MM.1S (cell line): ENCODE measurements around the gene RAPGEF3.

Experiments
- DNase-seq: peaks from one replicate; pipeline ENCODE4 v3.0.0-alpha.2; 2015
- H2AFZ ChIP-seq: fragments of 300-600 bp; sonication (generic); 2 replicates; pipeline ENCODE4 v1.6.0; 2016; ENCODE audit warnings: antibody characterized with exemption, low read length
- H3F3A ChIP-seq: fragments of 300-600 bp; sonication (generic); 2 replicates; pipeline ENCODE4 v1.6.1; 2016; ENCODE audit warnings: mild to moderate bottlenecking, antibody characterized with exemption, low read length, moderate library complexity, mixed read lengths; ENCODE audit not compliant: insufficient read depth
- H3K27ac ChIP-seq: fragments of 300-600 bp; sonication (generic); 2 replicates; pipeline ENCODE4 v1.5.1; 2016; ENCODE audit warnings: mild to moderate bottlenecking, low read length
- H3K27me3 ChIP-seq: fragments of 300-600 bp; sonication (generic); replicated peaks from 2 replicates; pipeline ENCODE4 v1.6.0; 2016; ENCODE audit warnings: low read length; ENCODE audit not compliant: insufficient read depth
- H3K36me3 ChIP-seq: fragments of 300-600 bp; sonication (generic); replicated peaks from 2 replicates; pipeline ENCODE4 v1.6.1; 2016; ENCODE audit warnings: mild to moderate bottlenecking, low read length, mixed read lengths; ENCODE audit not compliant: insufficient read depth
- H3K4me1 ChIP-seq: fragments of 300-600 bp; sonication (generic); 2 replicates; pipeline ENCODE4 v1.6.1; 2016; ENCODE audit warnings: low read length, mixed read lengths
- H3K4me2 ChIP-seq: fragments of 300-600 bp; sonication (generic); 2 replicates; pipeline ENCODE4 v1.6.0; 2016; ENCODE audit warnings: low read depth, low read length
- H3K4me3 ChIP-seq: fragments of 300-600 bp; sonication (generic); 2 replicates; pipeline ENCODE4 v1.5.1; 2016; ENCODE audit warnings: low read length, mixed read lengths
- H3K79me2 ChIP-seq: fragments of 300-600 bp; sonication (generic); 2 replicates; pipeline ENCODE4 v1.6.1; 2016; ENCODE audit warnings: mixed run types, low read length, mixed read lengths
- H3K9ac ChIP-seq: fragments of 300-600 bp; sonication (generic); 2 replicates; pipeline ENCODE4 v1.6.1; 2016; ENCODE audit warnings: low read length, mixed read lengths
- H3K9me2 ChIP-seq: fragments of 300-600 bp; sonication (generic); replicated peaks from 2 replicates; pipeline ENCODE4 v1.6.1; 2016; ENCODE audit warnings: mild to moderate bottlenecking, low read length, mixed read lengths; ENCODE audit not compliant: insufficient read depth
- H3K9me3 ChIP-seq: fragments of 300-600 bp; sonication (generic); replicated peaks from 2 replicates; pipeline ENCODE4 v1.6.1; 2016; ENCODE audit warnings: mild to moderate bottlenecking, low read length, mixed read lengths; ENCODE audit not compliant: insufficient read depth
- H4K20me1 ChIP-seq: fragments of 300-600 bp; sonication (generic); 2 replicates; pipeline ENCODE4 v1.6.1; 2016; ENCODE audit warnings: mild to moderate bottlenecking, low read length, moderate library complexity, mixed read lengths; ENCODE audit not compliant: insufficient read depth
- EZH2 ChIP-seq: fragments of 300-600 bp; sonication (generic); optimal IDR thresholded peaks from 2 replicates; pipeline ENCODE3; 2017; ENCODE audit warnings: low read depth, mild to moderate bottlenecking, antibody characterized with exemption, low read length, mixed read lengths
- EZH2phosphoT487 ChIP-seq: fragments of 300-600 bp; sonication (generic); IDR thresholded peaks from 2 replicates; pipeline ENCODE4 v1.6.1; 2018; ENCODE audit warnings: antibody characterized with exemption, low read length
- TF ChIP-seq, protein P1 (sequence below): fragments of 300-600 bp; sonication (generic); IDR thresholded peaks from 2 replicates; pipeline ENCODE4 v1.5.1; 2016; ENCODE audit warnings: antibody characterized with exemption, low read length, mixed read lengths

The RAPGEF3 gene

DNA sequence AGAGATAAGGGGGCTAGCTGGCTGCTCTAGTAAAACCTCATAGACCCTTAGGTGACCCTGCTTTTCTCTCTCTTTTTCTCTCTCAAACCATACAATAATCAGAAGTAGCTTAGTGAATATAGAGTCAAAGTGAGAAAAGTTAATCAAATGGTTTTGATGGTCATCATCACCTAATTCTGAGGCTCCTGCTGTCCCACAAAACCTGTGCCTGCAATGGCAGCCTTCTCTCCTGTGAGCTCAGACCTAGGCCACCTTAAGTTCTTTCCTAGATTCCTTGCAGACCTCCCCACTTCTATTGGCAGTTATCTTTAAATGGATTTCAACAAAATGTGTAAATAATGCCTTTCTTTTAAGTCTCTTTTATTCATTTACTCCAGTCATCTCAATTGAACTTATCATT lies 51.3 kb downstream of the RAPGEF3 start:
- peak overlapping the region; percentile 74 for H3K4me2 ChIP-seq
- H3K27ac ChIP-seq = peak overlapping the region; percentile 0; the same call in 1 of the 2 replicates
- peaks cover 17% of the 10 kb centered on the region for H3K4me1 ChIP-seq
- H3K27me3 ChIP-seq = no peaks in the 10 kb centered on the region
- no peaks in the 10 kb centered on the region for H3K9me3 ChIP-seq
- H3K79me2 ChIP-seq = peaks cover 52% of the 10 kb centered on the region
- H3K9me2 ChIP-seq = no peaks in the 10 kb centered on the region
- H2AFZ ChIP-seq = no peak overlapping the region; the same call in 1 of the 2 replicates
- TF ChIP-seq, protein P1, sequence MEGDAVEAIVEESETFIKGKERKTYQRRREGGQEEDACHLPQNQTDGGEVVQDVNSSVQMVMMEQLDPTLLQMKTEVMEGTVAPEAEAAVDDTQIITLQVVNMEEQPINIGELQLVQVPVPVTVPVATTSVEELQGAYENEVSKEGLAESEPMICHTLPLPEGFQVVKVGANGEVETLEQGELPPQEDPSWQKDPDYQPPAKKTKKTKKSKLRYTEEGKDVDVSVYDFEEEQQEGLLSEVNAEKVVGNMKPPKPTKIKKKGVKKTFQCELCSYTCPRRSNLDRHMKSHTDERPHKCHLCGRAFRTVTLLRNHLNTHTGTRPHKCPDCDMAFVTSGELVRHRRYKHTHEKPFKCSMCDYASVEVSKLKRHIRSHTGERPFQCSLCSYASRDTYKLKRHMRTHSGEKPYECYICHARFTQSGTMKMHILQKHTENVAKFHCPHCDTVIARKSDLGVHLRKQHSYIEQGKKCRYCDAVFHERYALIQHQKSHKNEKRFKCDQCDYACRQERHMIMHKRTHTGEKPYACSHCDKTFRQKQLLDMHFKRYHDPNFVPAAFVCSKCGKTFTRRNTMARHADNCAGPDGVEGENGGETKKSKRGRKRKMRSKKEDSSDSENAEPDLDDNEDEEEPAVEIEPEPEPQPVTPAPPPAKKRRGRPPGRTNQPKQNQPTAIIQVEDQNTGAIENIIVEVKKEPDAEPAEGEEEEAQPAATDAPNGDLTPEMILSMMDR = no peak
- TF ChIP-seq EZH2phosphoT487 = no peak
- no peak for TF ChIP-seq EZH2
- no peak for DNase-seq
- H3K4me3 ChIP-seq = peak overlapping the region; percentile 85; the same call in 1 of the 2 replicates
- H3K9ac ChIP-seq = peak overlapping the region; percentile 89; the same call in 1 of the 2 replicates
- H3K36me3 ChIP-seq = no peaks in the 10 kb centered on the region
- peaks cover 14% of the 10 kb centered on the region for H3F3A ChIP-seq
- H4K20me1 ChIP-seq = no peaks in the 10 kb centered on the region

DNA sequence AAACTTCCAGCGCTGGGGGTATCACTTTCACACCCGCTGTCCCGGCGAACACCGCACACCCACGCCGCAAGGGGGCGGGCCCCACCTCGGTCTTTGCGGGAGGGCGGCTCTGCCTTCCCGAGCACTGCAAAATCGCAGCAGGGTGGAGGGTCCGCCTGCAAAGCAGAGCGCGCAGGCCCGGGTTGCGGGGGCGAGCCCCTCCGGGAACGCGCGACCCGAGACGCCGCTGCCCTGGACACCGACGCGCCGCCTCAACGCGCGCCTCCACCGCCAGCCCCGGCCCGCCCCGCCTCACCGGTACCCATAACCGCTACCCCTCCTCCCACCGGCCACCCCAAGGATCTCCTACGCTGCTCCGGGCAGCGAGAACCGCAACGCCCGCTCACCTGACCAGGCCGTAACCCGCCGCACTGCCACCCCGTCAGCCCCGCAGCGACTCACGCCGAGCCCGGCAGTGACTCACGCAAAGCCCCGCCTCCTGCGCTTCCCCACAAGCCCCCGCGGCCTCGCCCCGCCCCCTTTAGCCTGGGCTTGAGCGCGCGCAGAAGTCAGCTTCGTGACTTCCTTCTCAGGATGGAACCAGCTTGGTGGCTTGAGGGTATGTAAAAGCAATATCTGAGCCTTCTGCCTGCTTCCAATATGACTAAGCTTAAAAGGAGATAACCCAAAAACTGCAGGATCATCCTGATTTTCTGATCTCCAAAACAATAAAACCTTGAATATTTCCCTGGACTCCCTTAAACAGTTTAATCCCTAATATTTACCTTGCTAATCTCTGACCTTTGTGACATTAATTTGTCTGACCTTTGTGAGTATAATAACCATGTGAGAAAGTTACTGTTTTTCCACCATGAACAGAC lies 52.9 kb downstream of the RAPGEF3 start, which contains the start of gene RPAP3:
RPAP3 (minus strand) TSS at position 465 of the 860 bp plus-strand sequence. CDS start 3,190 bp downstream, outside the sequence.
- peak within 1 kb of the TSS; percentile 89 for H3K9ac ChIP-seq
- H3K79me2 ChIP-seq = peaks cover 59% of the 10 kb centered on the region
- 0 out of 2 replicates have a peak, but pooled peaks cover 7% of the 10 kb centered on the region for H3K36me3 ChIP-seq
- no peaks in the 10 kb centered on the region for H3K9me2 ChIP-seq
- peak within 1 kb of the TSS; percentile 83 for H3K27ac ChIP-seq
- H3K4me3 ChIP-seq = peak within 1 kb of the TSS; percentile 85
- H3K9me3 ChIP-seq = no peaks in the 10 kb centered on the region
- H3K27me3 ChIP-seq = no peaks in the 10 kb centered on the region
- DNase-seq = peak; percentile 97
- no peak for TF ChIP-seq EZH2phosphoT487
- TF ChIP-seq, protein P1 = peak; percentile 56
- TF ChIP-seq EZH2 = no peak
- H4K20me1 ChIP-seq = no peaks in the 10 kb centered on the region
- peaks cover 14% of the 10 kb centered on the region for H3F3A ChIP-seq
- H3K4me1 ChIP-seq = peaks cover 17% of the 10 kb centered on the region
- H3K4me2 ChIP-seq = peak within 1 kb of the TSS; percentile 74
- H2AFZ ChIP-seq = peak within 1 kb of the TSS; percentile 76

DNA sequence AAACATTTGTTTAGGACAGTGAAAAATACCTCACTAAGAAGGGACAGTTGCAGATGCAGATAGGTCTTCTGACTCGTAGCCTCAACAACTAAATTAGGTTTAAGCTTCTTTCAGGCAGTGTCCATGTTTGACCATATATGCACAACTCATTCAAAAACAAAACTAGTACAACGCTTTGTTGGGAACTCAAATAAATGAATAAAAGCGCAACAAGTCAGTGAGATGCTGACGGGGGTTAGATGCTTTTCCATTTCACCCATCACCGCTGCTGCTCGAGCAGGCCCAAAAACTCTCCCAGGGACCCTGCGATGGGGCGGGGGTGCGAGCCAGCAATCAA lies 53.5 kb downstream of the RAPGEF3 start:
- H3K4me1 ChIP-seq = peaks cover 17% of the 10 kb centered on the region
- H3K79me2 ChIP-seq = peaks cover 64% of the 10 kb centered on the region
- peak overlapping the region; percentile 76 for H2AFZ ChIP-seq

More for the DNA sequence above, 53.5 kb downstream of the RAPGEF3 start:
- Histone ChIP-seq H3K4me2 (peak overlapping the region; percentile 65), H3K9ac (peak overlapping the region; percentile 89), H3K36me3 (0 out of 2 replicates have a peak, but pooled peaks cover 8% of the 10 kb centered on the region), H3K27ac (peak overlapping the region; percentile 83; the same call in 1 of the 2 replicates), H3K9me3 (no peaks in the 10 kb centered on the region), H3K9me2 (no peaks in the 10 kb centered on the region), H3F3A (peaks cover 14% of the 10 kb centered on the region), H3K4me3 (peak overlapping the region; percentile 85), H4K20me1 (no peaks in the 10 kb centered on the region), H3K27me3 (no peaks in the 10 kb centered on the region)
- peak; percentile 8 for DNase-seq
- no peak for TF ChIP-seq EZH2
- TF ChIP-seq EZH2phosphoT487 = no peak
- TF ChIP-seq, protein P1 = no peak
